ENCODE data around the gene DCAKD. TPM values are rescaled to one million over a fixed set of nuclear protein-coding genes. Genes with fewer than 3 reads are reported as not detected.

The DCAKD gene
- total RNA-seq, 1 experiment from 2014 or later = 48.3 TPM

DNA sequence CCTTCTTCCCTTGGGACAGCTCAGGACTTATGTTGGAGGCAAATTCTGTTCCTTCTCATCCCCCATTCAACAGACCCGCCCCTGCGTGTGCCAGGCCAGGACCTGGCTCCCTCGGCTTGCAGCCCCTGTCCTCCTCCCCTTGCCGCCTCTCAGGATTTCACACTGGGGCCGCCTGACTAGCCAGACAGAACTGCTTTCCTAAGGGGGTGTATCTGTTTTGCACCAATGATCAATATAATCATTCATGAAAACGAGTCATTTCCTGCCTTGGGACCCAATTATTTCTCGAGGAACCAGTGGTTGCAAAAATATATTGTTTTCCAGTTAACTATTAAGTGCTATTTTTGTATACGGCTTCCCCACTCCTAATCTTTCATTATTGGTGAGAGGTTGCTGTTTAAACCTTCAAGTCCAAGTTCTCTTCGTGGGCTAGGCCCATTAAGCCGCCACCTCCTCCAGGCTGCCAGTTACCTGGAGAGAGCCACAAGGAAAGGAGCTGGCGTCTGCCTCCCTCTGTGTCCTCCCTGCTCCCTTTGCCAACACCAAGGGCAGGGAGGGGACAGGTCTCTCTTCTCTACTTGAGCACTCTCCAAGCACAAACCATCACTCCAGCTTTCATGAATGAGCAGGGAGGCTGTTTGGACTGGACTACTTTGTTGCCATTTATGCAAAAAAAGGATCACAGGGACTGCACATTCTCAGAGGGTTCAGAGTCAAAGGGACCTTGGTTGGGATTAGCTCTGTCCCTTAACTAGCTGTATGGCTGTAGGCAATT lies 8.9 kb downstream of the DCAKD start:
- no peak overlapping the region for H3K9ac ChIP-seq (ENCODE audit: extremely low read depth, insufficient read length, low read length)
- no peak overlapping the region for H3K56ac ChIP-seq (ENCODE audit: insufficient read length, low read depth, low read length)
- no peak overlapping the region for H2AFZ ChIP-seq (ENCODE audit: low read length)
- Mint-ChIP-seq H3K27ac (no peak overlapping the region), H3K27me3 (ENCODE audit: low read depth) (no peaks in the 10 kb centered on the region), H3K9me3 (no peaks in the 10 kb centered on the region), H3K36me3 (ENCODE audit: insufficient read depth in 1 of 3, low read depth in 3 of 3) (peaks cover 2 to 12% (median 7%) of the 10 kb centered on the region in 3 experiments; a peak in 6 of 7 replicates), H3K4me1 (peaks cover 38 to 51% of the 10 kb centered on the region in 2 experiments), H3K4me3 (no peak overlapping the region)
- TF ChIP-seq, protein P1, sequence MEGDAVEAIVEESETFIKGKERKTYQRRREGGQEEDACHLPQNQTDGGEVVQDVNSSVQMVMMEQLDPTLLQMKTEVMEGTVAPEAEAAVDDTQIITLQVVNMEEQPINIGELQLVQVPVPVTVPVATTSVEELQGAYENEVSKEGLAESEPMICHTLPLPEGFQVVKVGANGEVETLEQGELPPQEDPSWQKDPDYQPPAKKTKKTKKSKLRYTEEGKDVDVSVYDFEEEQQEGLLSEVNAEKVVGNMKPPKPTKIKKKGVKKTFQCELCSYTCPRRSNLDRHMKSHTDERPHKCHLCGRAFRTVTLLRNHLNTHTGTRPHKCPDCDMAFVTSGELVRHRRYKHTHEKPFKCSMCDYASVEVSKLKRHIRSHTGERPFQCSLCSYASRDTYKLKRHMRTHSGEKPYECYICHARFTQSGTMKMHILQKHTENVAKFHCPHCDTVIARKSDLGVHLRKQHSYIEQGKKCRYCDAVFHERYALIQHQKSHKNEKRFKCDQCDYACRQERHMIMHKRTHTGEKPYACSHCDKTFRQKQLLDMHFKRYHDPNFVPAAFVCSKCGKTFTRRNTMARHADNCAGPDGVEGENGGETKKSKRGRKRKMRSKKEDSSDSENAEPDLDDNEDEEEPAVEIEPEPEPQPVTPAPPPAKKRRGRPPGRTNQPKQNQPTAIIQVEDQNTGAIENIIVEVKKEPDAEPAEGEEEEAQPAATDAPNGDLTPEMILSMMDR (conservative IDR thresholded peaks at IDR 0.05) = no peak
- H3T11ph ChIP-seq (ENCODE audit: low read length) = no peak overlapping the region
- peaks cover 8% of the 10 kb centered on the region for H3K79me1 ChIP-seq (ENCODE audit: insufficient read depth, low read depth, low read length, poor library complexity, severe bottlenecking)
- peaks cover 2% of the 10 kb centered on the region; the same call in 1 of the 2 replicates for H3K79me2 ChIP-seq (ENCODE audit: insufficient read depth, low read length)
- peaks cover 3% of the 10 kb centered on the region for H4K20me1 ChIP-seq (ENCODE audit: control insufficient read depth, insufficient read depth, insufficient read length)
- no peak overlapping the region for H2AK5ac ChIP-seq (ENCODE audit: insufficient read length, low read length)
- DNase-seq = no peak
- no peak overlapping the region for H3K14ac ChIP-seq (ENCODE audit: insufficient read depth, low read length)
- H4K8ac ChIP-seq (replicated peaks; ENCODE audit: insufficient read length, low read depth, low read length) = no peak overlapping the region
- whole genome bisulfite sequencing (ENCODE audit: extremely low coverage, insufficient read length, low lambda C conversion rate) = no CpG with 5 or more reads among the region's 11 CpGs
- H2BK5ac ChIP-seq (ENCODE audit: insufficient read length, low read length) = no peak overlapping the region
- no peak overlapping the region for H3K4me2 ChIP-seq (ENCODE audit: insufficient read depth, insufficient read length, low read length)
- H2BK20ac ChIP-seq (ENCODE audit: low read depth, low read length, poor library complexity, severe bottlenecking) = no peak overlapping the region
- H2BK12ac ChIP-seq (ENCODE audit: insufficient read length, low read depth, low read length) = no peak overlapping the region
- H4K91ac ChIP-seq (ENCODE audit: insufficient read length, low read depth, low read length) = no peak overlapping the region
- no peaks in the 10 kb centered on the region for H3K27me3 ChIP-seq (ENCODE audit: insufficient read depth, low read length)
- H3K18ac ChIP-seq (ENCODE audit: insufficient read length, low read depth, low read length) = no peak overlapping the region
- H2BK120ac ChIP-seq (ENCODE audit: low read depth, low read length, poor library complexity, severe bottlenecking) = no peak overlapping the region
- no peak overlapping the region for H3K23ac ChIP-seq (ENCODE audit: insufficient read length, low read depth, low read length)
- H3K23me2 ChIP-seq (ENCODE audit: insufficient read length, low read depth, low read length, poor library complexity, severe bottlenecking) = no peaks in the 10 kb centered on the region
- no peak overlapping the region for H4K5ac ChIP-seq (ENCODE audit: insufficient read length, low read depth, low read length)
- H3K9me3 ChIP-seq (ENCODE audit: control insufficient read depth, low read depth, low read length) = no peaks in the 10 kb centered on the region
- H3K4me1 ChIP-seq (ENCODE audit: insufficient read depth, low read length) = peaks cover 5% of the 10 kb centered on the region; the same call in 1 of the 2 replicates
- no peak overlapping the region for H3K27ac ChIP-seq (ENCODE audit: insufficient read length, low read depth, low read length)
- no peak overlapping the region for H2BK15ac ChIP-seq (ENCODE audit: low read depth, low read length)
- no peak overlapping the region for H3K4ac ChIP-seq (ENCODE audit: low read depth, low read length)

Measured in H9 (cell line).